ENCODE results near the gene SOX1. TPM values are rescaled to one million over a fixed set of nuclear protein-coding genes. Genes with fewer than 3 reads are reported as not detected.

Gene SOX1
- total RNA-seq, 2 experiments from 2014 or later, result not detected

DNA sequence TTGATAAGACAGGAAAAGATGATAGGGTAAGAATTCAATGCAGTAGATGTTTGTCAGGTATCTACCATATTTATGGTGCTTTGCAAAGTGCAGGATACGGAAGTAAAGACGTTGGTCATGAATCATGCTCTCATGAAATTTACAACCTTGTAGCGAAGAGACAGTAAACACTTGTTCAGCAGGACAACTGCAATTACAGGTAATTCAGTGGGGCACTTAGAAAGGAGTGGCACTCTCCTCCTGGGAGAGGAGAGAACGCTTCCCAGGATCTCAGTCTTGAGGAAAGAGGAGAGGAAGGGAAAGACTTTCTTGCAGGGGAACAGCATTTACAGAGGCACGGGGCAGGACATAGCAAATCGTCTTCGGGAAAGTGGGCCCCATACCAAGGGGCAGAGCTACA is 46.4 kb downstream of the SOX1 start:
- ChIA-PET POLR2A (no interaction called here), CTCF (no interaction called here)
- DNase-seq, result no peak
- H3K27ac Mint-ChIP-seq, result no peak overlapping the region
- H3K9me3 Mint-ChIP-seq, result no peaks in the 10 kb centered on the region
- no peak for ATAC-seq
- H3K4me3 Mint-ChIP-seq, result no peak overlapping the region
- H3K4me1 Mint-ChIP-seq (ENCODE audit: low read depth), result no peaks in the 10 kb centered on the region
- intact Hi-C loops (cut with micrococcal nuclease), result no loop called here
- H3K36me3 Mint-ChIP-seq (ENCODE audit: low read depth), result no peaks in the 10 kb centered on the region
- TF ChIP-seq, protein P1, sequence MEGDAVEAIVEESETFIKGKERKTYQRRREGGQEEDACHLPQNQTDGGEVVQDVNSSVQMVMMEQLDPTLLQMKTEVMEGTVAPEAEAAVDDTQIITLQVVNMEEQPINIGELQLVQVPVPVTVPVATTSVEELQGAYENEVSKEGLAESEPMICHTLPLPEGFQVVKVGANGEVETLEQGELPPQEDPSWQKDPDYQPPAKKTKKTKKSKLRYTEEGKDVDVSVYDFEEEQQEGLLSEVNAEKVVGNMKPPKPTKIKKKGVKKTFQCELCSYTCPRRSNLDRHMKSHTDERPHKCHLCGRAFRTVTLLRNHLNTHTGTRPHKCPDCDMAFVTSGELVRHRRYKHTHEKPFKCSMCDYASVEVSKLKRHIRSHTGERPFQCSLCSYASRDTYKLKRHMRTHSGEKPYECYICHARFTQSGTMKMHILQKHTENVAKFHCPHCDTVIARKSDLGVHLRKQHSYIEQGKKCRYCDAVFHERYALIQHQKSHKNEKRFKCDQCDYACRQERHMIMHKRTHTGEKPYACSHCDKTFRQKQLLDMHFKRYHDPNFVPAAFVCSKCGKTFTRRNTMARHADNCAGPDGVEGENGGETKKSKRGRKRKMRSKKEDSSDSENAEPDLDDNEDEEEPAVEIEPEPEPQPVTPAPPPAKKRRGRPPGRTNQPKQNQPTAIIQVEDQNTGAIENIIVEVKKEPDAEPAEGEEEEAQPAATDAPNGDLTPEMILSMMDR (IDR thresholded peaks at IDR 0.05), result no peak
- peaks cover 22% of the 10 kb centered on the region for H3K27me3 Mint-ChIP-seq

- POLR2A ChIA-PET, result no interaction called here
- TF ChIP-seq, protein P1 (IDR thresholded peaks at IDR 0.05), result no peak
- CTCF ChIA-PET, result no interaction called here
- peaks cover 19% of the 10 kb centered on the region for H3K27me3 Mint-ChIP-seq
- DNase-seq, result no peak
- no peak overlapping the region for H3K4me3 Mint-ChIP-seq
- no peak overlapping the region for H3K27ac Mint-ChIP-seq
- no peaks in the 10 kb centered on the region for H3K9me3 Mint-ChIP-seq
- H3K36me3 Mint-ChIP-seq (ENCODE audit: low read depth), result no peaks in the 10 kb centered on the region
- ATAC-seq, result no peak
- no peaks in the 10 kb centered on the region for H3K4me1 Mint-ChIP-seq (ENCODE audit: low read depth)
- intact Hi-C loops (cut with micrococcal nuclease), result no loop called here
Measured at GRCh38 chr13:112113851-112114250, 46.9 kb downstream of the SOX1 start.

- no peak overlapping the region for H3K4me3 Mint-ChIP-seq
- H3K36me3 Mint-ChIP-seq (ENCODE audit: low read depth), result no peaks in the 10 kb centered on the region
- H3K9me3 Mint-ChIP-seq, result no peaks in the 10 kb centered on the region
- ChIA-PET POLR2A (no interaction called here), CTCF (no interaction called here)
- peaks cover 19% of the 10 kb centered on the region for H3K27me3 Mint-ChIP-seq
- ATAC-seq (no peak), DNase-seq (no peak)
- H3K4me1 Mint-ChIP-seq (ENCODE audit: low read depth), result no peaks in the 10 kb centered on the region
- intact Hi-C loops (cut with micrococcal nuclease), result no loop called here
- TF ChIP-seq, protein P1 (IDR thresholded peaks at IDR 0.05), result no peak
- no peak overlapping the region for H3K27ac Mint-ChIP-seq
Measured at GRCh38 chr13:112114391-112114790, 47.4 kb downstream of the SOX1 start.

DNA sequence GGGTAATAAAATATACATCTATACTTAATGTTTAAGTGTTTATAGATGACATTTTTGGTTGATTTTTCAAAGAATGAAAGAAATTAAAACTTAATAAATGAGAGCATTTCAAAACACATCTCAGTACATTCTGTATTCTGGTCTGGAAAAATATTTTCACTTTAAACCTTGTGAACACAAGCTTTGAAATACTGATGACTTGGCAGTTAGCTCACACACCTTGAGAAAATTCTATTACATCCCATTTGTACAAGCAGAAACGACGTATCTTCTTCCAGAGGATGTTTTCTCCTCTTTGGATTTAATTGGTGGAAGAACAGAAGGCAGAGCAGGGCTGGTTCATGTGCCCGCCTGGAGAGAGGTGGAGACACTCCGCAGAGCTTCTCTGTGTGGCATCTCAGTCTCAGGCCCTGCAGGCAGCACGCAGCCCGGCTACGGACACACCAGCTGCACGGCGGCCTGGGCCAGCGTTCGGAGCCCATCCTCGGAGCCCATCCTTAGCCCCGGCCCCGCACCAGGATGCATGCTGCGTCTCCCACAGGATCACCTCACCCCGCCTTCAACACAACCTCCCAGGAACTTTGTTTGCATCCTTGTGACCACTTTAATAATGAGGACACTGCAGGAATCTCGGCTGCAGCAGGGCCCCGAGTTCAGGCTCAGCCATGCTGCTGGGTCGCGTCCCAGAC is 48.6 kb downstream of the SOX1 start:
- Mint-ChIP-seq H3K4me3 (no peak overlapping the region), H3K4me1 (ENCODE audit: low read depth) (no peaks in the 10 kb centered on the region), H3K36me3 (ENCODE audit: low read depth) (no peaks in the 10 kb centered on the region), H3K27me3 (peaks cover 15% of the 10 kb centered on the region), H3K9me3 (no peaks in the 10 kb centered on the region), H3K27ac (no peak overlapping the region)
- no peak for ATAC-seq
- TF ChIP-seq, protein P1 (IDR thresholded peaks at IDR 0.05), result no peak
- ChIA-PET CTCF (no interaction called here), POLR2A (no interaction called here)
- intact Hi-C loops (cut with micrococcal nuclease), result no loop called here
- no peak for DNase-seq

DNA sequence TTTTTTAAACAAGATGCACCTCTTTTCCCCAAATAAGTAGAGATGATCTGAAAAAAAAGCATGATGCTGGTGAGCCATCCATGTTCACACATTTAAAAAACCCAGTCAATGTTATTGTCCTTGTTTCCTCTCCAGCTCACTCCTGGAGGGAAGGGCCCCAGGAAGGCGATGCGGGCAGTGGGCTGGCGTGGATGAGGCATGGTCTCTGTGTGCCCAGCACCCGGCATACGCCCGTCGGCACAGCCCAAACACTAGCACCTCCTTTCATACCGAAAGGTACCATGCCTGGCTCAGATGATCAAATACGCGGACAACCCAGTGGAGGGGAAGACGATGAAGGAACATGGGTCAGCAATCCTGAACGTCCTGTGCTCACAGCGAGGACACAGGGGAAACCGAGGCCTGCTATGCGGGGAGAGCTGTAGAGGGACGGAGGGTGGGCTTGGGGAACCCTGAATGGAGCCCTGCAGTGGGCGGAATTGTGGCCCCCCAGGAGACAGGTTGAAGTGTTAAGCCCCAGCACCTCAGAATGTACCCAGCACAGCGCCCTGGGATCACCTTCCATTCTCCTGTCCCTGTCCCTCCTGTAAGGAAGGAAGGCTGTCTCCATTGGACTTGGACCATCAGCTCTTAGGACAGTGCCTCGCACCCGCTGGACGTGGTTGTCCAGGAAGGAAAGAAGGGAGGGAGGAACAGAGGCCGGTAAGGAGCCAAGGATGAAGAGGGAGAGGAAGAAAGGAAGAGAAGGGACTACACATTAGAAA is 49.4 kb downstream of the SOX1 start:
- DNase-seq (no peak), ATAC-seq (no peak)
- H3K27me3 Mint-ChIP-seq, result peaks cover 9% of the 10 kb centered on the region
- H3K36me3 Mint-ChIP-seq (ENCODE audit: low read depth), result no peaks in the 10 kb centered on the region
- intact Hi-C loops (cut with micrococcal nuclease), result no loop called here
- TF ChIP-seq, protein P1 (IDR thresholded peaks at IDR 0.05), result no peak
- H3K4me3 Mint-ChIP-seq, result no peak overlapping the region
- POLR2A ChIA-PET, result no interaction called here
- no peaks in the 10 kb centered on the region for H3K9me3 Mint-ChIP-seq
- H3K27ac Mint-ChIP-seq, result no peak overlapping the region
- no peaks in the 10 kb centered on the region for H3K4me1 Mint-ChIP-seq (ENCODE audit: low read depth)
- CTCF ChIA-PET, result no interaction called here
